GM20000 (cell line): ENCODE measurements around the gene PTPRT.

ENCODE experiments used
- DNase-seq: peaks from one replicate; pipeline ENCODE4 v3.0.0; 2012; ENCODE audit warnings: low spot score
- TF ChIP-seq, protein P1 (sequence below): IDR thresholded peaks from 2 replicates; pipeline ENCODE4 v1.5.1; 2012; ENCODE audit warnings: mild to moderate bottlenecking, control low read depth; ENCODE audit errors: extremely low read depth, missing control alignments

The PTPRT gene

DNA sequence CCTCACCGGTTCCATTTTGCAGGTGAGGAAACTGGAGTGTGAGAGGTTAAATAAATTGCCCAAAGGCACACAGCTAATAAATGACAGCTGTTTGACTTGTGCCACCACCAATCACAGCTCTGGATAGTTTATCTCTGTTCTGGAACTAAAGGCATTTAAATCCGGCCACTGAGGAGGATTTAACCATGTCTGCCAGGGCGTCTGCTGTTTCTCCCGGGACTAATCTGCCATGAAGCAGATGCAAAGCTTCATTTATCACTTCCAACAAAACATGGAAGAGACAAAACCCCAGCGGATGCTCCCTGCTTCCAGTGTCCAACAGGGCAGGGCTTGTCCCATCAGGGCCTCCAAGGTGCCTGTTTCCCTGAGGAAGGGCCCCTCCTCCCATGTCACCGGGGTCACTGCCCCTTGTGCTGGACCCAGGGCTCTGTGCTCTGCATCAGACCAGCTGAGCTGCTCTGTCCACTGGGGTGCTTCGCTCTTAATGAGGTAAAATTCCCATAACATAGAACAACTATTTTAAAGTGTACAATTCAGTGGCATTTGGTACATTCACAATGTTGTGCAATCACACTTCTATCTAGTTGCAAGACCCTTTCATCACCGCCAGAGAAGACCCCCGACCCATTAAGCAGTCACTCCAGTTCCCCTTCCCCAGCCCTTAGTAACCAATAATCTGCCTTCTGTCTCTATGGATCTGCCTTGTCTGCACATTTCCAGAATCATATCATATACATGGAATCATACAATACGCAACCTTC, 244.3 kb downstream of the PTPRT start:
- TF ChIP-seq, protein P1, sequence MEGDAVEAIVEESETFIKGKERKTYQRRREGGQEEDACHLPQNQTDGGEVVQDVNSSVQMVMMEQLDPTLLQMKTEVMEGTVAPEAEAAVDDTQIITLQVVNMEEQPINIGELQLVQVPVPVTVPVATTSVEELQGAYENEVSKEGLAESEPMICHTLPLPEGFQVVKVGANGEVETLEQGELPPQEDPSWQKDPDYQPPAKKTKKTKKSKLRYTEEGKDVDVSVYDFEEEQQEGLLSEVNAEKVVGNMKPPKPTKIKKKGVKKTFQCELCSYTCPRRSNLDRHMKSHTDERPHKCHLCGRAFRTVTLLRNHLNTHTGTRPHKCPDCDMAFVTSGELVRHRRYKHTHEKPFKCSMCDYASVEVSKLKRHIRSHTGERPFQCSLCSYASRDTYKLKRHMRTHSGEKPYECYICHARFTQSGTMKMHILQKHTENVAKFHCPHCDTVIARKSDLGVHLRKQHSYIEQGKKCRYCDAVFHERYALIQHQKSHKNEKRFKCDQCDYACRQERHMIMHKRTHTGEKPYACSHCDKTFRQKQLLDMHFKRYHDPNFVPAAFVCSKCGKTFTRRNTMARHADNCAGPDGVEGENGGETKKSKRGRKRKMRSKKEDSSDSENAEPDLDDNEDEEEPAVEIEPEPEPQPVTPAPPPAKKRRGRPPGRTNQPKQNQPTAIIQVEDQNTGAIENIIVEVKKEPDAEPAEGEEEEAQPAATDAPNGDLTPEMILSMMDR, result no peak
- no peak for DNase-seq

GRCh38 chr20:42941629-42942028, 248.1 kb downstream of the PTPRT start:
- DNase-seq, result no peak
- TF ChIP-seq, protein P1, result no peak

DNA sequence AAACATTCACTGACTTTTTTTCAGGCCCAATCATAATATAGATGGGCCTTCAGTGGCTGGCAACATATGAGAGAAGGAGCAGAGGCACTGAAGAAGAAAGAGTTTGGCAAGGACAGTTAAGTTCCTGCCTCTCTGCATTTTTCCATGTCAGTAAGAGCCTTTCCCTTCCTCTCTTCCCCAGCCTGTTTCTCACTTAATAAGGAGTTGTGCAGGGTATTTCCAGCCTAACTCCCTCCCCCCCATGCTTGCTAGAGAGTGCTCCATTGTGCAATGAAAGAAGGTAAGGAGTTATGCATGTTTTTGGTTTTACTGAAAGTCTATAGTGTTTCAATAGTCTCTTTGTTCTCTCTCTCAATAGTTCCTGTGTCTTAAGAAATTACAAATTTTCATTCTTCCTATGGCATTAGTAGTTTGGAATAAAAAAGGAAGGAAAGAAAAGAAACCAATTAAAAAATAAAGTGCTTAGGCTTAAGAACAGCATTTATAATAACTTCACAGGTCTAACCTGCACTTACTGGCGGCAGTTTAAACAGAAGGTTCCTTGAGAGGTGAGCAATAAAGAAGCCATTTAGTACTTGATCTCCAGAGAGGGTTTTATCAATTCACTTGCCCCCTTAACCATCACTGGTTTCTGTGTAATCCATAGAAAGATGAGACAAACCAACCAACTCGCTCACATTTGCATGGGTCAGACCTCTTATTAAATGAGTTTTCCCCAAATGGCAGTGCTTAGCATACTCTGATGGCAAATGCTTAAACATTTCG, 251.1 kb downstream of the PTPRT start:
- no peak for DNase-seq
- TF ChIP-seq, protein P1, result no peak

DNA sequence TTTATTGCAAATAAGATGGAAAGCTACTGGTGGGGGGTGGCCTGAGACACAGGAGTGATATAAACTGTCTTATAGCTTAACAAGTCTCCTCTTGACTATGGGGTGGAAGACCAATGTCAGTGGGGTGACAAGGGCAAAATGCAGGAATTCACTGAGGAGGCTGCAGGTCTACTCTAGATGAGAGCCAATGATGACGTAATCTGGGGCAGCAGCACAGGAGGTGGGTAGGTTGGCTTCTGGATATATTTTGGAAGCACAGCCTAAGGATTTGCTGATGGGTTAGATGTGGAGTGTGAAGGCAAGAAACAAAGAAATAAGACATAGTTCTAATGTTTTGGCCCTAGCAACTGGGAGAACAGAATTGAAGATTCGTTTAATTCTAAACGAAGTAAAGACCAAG, 253.2 kb downstream of the PTPRT start:
- DNase-seq, result no peak
- TF ChIP-seq, protein P1, result no peak

GRCh38 chr20:42924215-42924614, 265.5 kb downstream of the PTPRT start:
- no peak for DNase-seq
- TF ChIP-seq, protein P1, result no peak

DNA sequence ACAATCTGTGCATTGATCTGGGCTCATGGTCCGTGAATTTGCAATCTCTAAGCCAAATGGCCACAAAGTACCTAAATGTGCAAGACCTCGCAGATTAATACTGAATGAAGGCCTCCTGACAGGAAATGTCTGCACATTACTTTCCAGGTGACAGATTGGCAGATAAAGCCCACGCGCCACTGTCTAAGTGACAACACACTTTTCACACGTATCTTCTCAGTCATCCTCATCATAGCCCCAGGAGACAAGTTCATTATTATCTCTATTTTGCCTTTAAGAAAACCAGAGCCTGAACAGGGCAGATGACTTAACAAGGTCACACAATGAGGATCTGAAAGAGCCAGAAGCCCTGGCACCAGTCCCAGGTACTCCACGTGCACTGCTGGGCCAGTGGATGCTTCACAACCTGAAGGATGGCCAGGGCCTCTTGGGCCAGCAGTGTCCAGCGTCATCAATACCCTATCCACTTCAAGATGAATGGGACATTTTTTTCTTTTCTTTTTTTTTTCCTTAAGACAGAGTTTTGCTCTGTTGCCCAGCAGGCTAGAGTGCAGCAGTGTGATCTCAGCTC, 266.3 kb downstream of the PTPRT start:
- TF ChIP-seq, protein P1, result no peak
- no peak for DNase-seq

DNA sequence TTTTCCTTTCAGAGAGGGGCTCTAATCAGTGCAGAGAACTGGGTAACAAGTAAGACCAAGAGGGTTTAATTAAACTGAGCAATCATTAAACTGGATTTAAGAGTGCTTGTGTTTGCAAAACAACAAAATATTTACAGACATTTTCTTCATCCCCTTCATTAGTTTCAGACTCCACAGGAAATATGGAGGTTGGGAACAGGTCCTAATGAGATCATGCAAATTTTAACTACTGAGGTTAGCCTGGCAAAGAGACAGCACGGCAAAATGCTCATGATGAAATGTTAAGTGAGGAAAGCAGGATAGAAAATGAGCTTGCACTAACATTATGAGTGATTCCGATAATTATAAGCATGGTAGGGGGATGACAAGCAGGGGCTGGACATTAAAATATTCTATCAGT, 268.9 kb downstream of the PTPRT start:
- TF ChIP-seq, protein P1, result no peak

More for the DNA sequence above, 268.9 kb downstream of the PTPRT start:
- no peak for DNase-seq
